HUDEP-2 (cell line): ENCODE data around the gene EGR2.

ENCODE experiments used
- DNase-seq, 76 experiments: peaks; one replicate each; lab custom pipeline; 2025; ENCODE audit not compliant: unreplicated experiment in 76 of 76; lab: John Stamatoyannopoulos, UW

Gene EGR2

GRCh38 chr10:62816331-62817120 is at the start of gene EGR2:
Gene EGR2 (minus strand): TSS chr10:62816366. CDS start chr10:62816029, 337 bp downstream.
- peak in 74 of 76 experiments; percentile 27 to 92 (median 80) for DNase-seq

- DNase-seq: no peak
Measured at GRCh38 chr10:62862447-62862846, 46.3 kb upstream of the EGR2 start.

- DNase-seq: no peak
Measured at GRCh38 chr10:62861507-62861906, 45.3 kb upstream of the EGR2 start.

- DNase-seq: peak in 3 of 76 experiments; percentile 1 to 5 (median 3)
Measured at GRCh38 chr10:62860946-62861345, 44.8 kb upstream of the EGR2 start.

GRCh38 chr10:62858364-62858763 is 42.2 kb upstream of the EGR2 start:
- DNase-seq: no peak

- DNase-seq: no peak
Measured at GRCh38 chr10:62856021-62856420, 39.9 kb upstream of the EGR2 start.

GRCh38 chr10:62853710-62854109 is 37.5 kb upstream of the EGR2 start:
- no peak for DNase-seq

GRCh38 chr10:62852961-62853702 is 37.0 kb upstream of the EGR2 start:
- no peak for DNase-seq

GRCh38 chr10:62851442-62851841 is 35.3 kb upstream of the EGR2 start:
- peak in 4 of 76 experiments; percentile 4 to 19 (median 6) for DNase-seq

GRCh38 chr10:62850646-62851045 is 34.5 kb upstream of the EGR2 start:
- DNase-seq: no peak

- no peak for DNase-seq
Measured at GRCh38 chr10:62847433-62847832, 31.3 kb upstream of the EGR2 start.

- DNase-seq: no peak
Measured at GRCh38 chr10:62844280-62845011, 28.3 kb upstream of the EGR2 start.

- DNase-seq: no peak
Measured at GRCh38 chr10:62843600-62843999, 27.4 kb upstream of the EGR2 start.

- no peak for DNase-seq
Measured at GRCh38 chr10:62842983-62843382, 26.8 kb upstream of the EGR2 start.

GRCh38 chr10:62839590-62839989 is 23.4 kb upstream of the EGR2 start:
- DNase-seq: no peak

- no peak for DNase-seq
Measured at GRCh38 chr10:62831346-62831745, 15.2 kb upstream of the EGR2 start.

- no peak for DNase-seq
Measured at GRCh38 chr10:62830679-62831078, 14.5 kb upstream of the EGR2 start.

GRCh38 chr10:62829622-62830021 is 13.5 kb upstream of the EGR2 start:
- DNase-seq: no peak

- no peak for DNase-seq
Measured at GRCh38 chr10:62826273-62826672, 10.1 kb upstream of the EGR2 start.

- peak in 42 of 76 experiments; percentile 1 to 67 (median 20) for DNase-seq
Measured at GRCh38 chr10:62820586-62820985, 4.4 kb upstream of the EGR2 start.
